Inflammatory macrophage treated with lipopolysaccharide for 1 hour (primary cell): Measurements from ENCODE around the gene SH3RF3.
A peak's percentile ranks its signal among the peaks of the same experiment; 100 is the strongest.
"Not testable (repeated sequence)": the region's sequence is repeated elsewhere in the genome, so short reads cannot be mapped to it uniquely, and the experiment has no call there.

Source experiments
- DNase-seq, 2 donors: peaks; one replicate each; pipeline ENCODE4 v3.0.0-alpha.2; 2020 to 2022

The SH3RF3 gene

DNA sequence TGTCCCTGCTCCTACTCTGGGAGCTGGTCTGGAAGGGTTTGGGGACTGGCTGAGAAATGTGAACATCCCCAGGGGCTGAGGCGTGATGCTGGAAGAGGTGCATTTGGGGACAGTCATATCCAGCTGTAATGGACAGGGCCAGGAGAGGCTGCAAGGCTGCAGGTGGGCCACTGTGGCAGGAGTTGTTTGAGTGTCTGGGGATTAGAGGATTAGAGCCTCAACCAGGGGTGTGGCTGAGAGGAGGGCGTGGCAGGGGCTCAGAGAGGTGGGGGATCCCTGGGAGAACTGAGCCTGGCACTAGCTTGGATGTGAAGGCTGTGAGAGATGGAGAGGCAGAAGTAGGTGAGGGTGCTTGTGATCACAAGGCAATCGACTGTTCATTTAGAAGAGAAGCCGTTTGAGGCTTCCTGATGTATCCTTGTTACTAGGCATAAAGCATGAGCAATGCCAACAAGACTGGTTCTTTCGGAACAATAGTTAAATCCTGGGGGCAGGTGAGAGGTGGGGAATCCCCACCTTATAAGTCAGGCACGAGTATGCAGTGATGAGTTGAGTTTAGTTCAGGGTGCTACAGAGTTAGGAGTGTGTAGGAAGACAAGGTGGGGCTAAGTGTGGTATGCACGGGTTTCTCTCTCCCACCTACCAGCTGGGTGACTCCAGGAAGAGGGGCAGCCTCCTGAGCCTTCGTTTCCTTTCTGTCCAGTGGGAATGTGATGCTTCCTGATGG, 31.9 kb downstream of the SH3RF3 start:
- no peak for DNase-seq

GRCh38 chr2:109162367-109162766, 33.4 kb downstream of the SH3RF3 start:
- DNase-seq: not testable (repeated sequence)

DNA sequence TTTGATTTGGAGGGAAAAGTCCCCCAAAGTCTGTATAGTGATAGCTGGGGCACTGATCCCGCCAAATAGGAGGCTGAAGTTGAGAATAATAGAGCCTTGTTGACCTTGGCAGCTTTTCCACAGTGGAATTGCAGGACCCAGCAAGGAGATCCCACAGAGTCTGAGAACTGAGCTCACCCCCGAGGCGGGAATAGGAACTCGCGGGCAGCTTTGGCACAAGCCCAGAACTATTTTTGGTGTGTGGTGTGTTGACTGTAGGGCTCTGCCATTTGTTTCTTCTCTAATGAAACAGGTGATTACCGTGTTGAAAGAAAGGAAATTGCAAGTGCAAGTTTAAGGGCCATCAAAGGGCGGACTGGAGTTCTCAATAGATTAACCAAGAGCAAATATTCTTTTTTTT, 34.0 kb downstream of the SH3RF3 start:
- DNase-seq: no peak

GRCh38 chr2:109164311-109164710, 35.3 kb downstream of the SH3RF3 start:
- no peak for DNase-seq

GRCh38 chr2:109164739-109165221, 35.8 kb downstream of the SH3RF3 start:
- peak; percentile 7 to 28 for DNase-seq

- no peak for DNase-seq
These were observed 37.8 kb downstream of the SH3RF3 start for GRCh38 chr2:109166811-109167210.

- DNase-seq: no peak
These were observed 39.1 kb downstream of the SH3RF3 start for GRCh38 chr2:109168086-109168485.

GRCh38 chr2:109168716-109169115, 39.7 kb downstream of the SH3RF3 start:
- no peak for DNase-seq

- DNase-seq: no peak
These were observed 41.6 kb downstream of the SH3RF3 start for GRCh38 chr2:109170645-109171044.

- DNase-seq: no peak
These were observed 42.7 kb downstream of the SH3RF3 start for GRCh38 chr2:109171444-109172334.

DNA sequence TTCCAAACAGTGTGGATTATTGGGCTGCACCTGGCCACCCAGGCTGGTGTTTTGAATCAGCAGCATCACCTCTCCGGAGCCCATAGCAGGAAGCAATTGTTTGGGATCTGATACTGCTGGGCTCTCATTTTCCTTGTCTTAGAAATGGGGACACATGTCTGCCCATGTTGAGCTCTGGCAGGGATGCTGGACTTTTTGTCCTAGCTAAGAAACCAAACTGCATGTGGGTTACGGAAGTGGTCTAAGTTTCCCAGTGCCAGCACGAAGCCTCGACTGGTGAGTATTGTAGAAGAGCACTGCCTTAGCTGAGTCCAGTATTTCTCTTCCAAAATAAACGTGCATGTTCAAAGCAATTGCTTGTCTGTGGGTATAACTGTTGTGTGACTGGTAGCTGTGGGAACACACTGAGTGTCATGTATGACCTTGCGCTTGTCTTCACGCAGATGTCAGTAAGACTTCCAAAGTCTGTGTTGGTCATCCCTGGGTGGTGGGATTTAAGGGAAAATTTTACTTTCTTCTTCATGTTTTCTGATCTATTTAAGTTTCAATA, 43.6 kb downstream of the SH3RF3 start:
- no peak for DNase-seq

DNA sequence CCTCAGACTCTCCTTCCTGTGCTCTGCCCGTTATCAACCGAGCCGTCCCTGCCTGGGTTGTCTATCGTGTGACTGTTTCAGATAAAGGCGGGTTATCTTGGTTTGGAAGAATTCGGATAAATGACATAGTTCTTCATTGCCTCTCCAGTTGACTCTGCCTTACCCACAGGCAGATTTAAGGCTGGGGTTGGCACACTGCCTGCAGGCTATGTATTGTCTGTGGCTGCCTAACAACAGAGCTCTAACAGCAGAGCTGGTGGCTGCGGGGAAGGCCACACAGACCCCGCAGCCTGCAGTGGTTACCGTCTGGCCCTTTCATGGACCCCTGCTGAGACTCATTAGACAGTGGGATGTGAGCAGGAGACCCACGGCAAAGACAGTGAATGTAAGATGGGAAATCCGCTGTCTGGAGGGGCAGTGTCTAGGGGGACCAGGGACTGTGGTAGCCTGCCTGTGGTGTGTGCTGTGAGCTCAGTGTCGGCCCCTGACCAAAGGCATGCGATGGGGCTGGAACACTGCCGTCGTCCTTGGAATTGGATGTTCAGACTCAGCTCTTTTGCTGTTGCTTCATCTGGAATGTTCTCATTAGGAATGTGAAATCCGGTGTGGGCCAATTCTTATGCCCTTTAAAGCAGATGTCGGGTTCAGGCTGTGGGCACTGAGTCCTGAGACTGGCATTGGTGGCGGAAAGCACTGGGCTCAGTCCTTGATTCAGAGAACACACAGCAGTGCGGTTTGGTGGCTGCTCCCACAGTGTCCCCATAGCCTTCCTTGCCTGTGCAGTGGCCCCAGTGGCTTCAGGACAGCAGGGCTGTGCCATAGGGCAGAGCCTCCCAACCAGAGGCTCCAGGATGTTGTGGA, 44.5 kb downstream of the SH3RF3 start:
- DNase-seq: no peak

- no peak for DNase-seq
These were observed 45.2 kb downstream of the SH3RF3 start for GRCh38 chr2:109174214-109174613.

DNA sequence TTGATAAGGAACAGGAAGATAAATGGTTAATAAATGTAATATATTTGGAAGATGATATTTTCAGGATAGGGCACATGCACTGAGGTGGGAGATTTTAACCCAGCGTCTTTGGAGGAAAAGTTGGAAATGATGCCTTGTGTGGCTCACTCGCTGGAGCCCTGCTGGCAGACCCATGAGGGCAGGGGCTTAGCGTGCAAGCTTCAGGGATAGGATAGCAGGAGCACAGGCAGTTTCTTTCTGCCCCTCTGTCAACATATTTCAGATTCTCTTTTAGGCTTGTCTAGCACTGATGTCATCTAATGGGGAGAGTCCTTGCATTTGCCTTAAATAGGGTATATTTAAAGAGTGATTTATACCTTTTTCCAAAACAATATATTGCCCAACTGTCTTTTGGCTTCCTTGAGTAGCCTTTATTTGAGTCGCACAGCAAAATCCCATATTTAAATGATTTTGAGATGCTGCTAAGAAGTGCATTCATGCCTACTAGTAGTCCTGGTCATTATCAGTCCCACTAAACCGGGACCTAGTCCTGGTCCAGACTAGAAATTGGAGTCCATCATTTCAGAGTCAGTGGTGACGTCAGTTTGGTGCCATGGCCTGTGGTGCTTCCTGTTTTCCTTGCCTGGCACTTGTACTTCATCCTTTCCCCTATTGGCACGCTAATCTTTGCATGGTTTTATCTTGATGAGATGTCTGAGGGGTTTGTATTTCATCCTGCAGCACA, 45.8 kb downstream of the SH3RF3 start:
- no peak for DNase-seq

- no peak for DNase-seq
These were observed 46.3 kb downstream of the SH3RF3 start for GRCh38 chr2:109175350-109175678.

- DNase-seq: no peak
These were observed 47.9 kb downstream of the SH3RF3 start for GRCh38 chr2:109176928-109177327.

GRCh38 chr2:109177635-109178034, 48.6 kb downstream of the SH3RF3 start:
- DNase-seq: no peak

DNA sequence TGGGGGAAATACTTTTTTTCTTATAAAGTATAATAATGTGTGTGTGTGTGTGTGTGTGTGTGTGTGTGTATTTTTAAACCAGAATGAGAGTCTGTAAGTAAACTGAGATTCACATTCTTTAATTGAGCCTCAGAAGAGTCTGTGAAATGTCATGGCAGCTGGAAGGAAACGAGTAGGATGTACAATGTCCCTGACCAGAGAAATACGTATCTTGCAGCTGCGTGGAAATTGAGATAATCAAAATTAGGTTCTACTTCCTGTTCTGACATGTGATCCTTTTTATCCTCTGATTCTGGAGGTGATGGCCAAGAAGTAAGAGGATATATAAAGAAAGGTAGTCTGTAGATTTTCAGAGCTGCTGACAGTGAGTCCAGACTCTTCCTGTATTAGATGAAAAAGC, 50.0 kb downstream of the SH3RF3 start:
- no peak for DNase-seq

DNA sequence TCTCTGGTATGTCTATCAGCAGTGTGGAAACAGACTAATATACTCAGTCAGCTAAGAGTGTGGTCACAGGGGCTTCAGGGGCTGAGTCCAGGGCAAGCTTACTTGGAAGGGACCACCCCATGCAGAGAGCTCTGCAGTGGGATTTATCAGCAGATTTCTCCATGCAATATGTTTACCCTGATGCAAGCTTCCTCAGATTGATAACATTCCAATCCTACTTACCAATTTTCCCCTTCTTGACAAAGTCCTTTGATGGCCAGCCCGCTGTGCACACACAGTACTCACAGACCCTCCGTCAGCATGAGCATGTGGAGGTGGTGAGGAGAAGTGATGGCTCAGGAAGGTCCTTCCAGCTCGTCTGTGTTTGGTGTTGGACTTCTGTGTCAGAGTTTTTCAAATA, 51.8 kb downstream of the SH3RF3 start:
- DNase-seq: no peak

DNA sequence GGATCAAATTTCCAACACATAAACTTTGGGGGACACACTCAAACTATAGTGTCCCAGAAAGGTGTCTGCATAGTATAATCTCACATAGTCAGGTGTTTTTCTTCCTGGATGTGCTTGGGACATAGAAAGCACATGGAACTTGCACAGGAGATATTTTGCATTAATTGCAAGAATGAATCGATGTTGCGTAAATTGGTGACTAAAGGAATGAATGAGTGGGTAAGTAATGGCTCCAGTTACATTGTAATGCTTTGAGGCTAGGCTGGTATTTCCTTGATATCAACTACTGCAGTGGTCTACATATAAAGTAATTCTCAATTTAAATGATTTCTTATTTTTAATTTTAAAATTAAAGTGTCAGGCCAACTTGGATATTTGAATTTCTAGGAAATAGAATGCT, 53.4 kb downstream of the SH3RF3 start:
- no peak for DNase-seq

DNA sequence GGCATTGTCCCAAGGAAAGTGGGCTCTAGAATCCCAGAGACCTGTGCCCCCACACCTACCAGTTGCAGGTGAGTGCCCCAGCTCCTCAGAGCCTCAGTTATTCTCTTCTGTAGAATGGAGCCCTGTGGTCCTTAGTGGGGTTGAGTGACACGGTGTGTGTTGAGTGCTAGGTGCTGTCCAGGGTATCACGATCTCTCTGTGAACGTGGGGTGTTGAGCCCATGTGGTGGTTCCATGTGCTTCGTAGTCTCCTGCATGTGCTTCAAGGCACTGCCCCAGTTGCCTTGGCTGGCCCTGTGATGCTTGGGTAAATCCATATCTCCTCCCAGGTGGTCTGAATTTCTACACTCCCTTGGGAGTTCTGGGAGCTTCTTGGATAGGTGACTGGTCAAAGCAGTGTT, 54.9 kb downstream of the SH3RF3 start:
- DNase-seq: no peak

- DNase-seq: no peak
These were observed 55.4 kb downstream of the SH3RF3 start for GRCh38 chr2:109184368-109184767.
